Measurements from ENCODE around the gene PPFIA2. TPM values are rescaled to one million over a fixed set of nuclear protein-coding genes. Genes with fewer than 3 reads are reported as not detected.

The PPFIA2 gene
- total RNA-seq, 1 donor from 2014 or later, result 5.7 TPM

GRCh38 chr12:81365284-81365683 is 393.9 kb downstream of the PPFIA2 start:
- H3K27ac Mint-ChIP-seq, result no peak overlapping the region
- no peaks in the 10 kb centered on the region for H3K36me3 Mint-ChIP-seq
- no peak overlapping the region for H3K4me3 Mint-ChIP-seq
- H3K9me3 Mint-ChIP-seq, result no peaks in the 10 kb centered on the region
- TF ChIP-seq CTCF (conservative IDR thresholded peaks at IDR 0.05), result no peak
- DNase-seq (ENCODE audit: extremely low spot score, unreplicated experiment), result no peak
- no peaks in the 10 kb centered on the region for H3K27me3 Mint-ChIP-seq
- H3K4me1 Mint-ChIP-seq (ENCODE audit: unreplicated experiment), result no peaks in the 10 kb centered on the region

GRCh38 chr12:81360916-81361315 is 398.2 kb downstream of the PPFIA2 start:
- Mint-ChIP-seq H3K27ac (no peak overlapping the region), H3K4me1 (ENCODE audit: unreplicated experiment) (no peaks in the 10 kb centered on the region), H3K36me3 (no peaks in the 10 kb centered on the region), H3K9me3 (no peaks in the 10 kb centered on the region), H3K27me3 (no peaks in the 10 kb centered on the region), H3K4me3 (no peak overlapping the region)
- no peak for TF ChIP-seq CTCF (conservative IDR thresholded peaks at IDR 0.05)
- DNase-seq (ENCODE audit: extremely low spot score, unreplicated experiment), result no peak

GRCh38 chr12:81359736-81360135 is 399.4 kb downstream of the PPFIA2 start:
- H3K4me3 Mint-ChIP-seq, result no peak overlapping the region
- H3K36me3 Mint-ChIP-seq, result no peaks in the 10 kb centered on the region
- no peak for TF ChIP-seq CTCF (conservative IDR thresholded peaks at IDR 0.05)
- H3K27me3 Mint-ChIP-seq, result no peaks in the 10 kb centered on the region
- no peak overlapping the region for H3K27ac Mint-ChIP-seq
- H3K4me1 Mint-ChIP-seq (ENCODE audit: unreplicated experiment), result no peaks in the 10 kb centered on the region
- no peaks in the 10 kb centered on the region for H3K9me3 Mint-ChIP-seq
- no peak for DNase-seq (ENCODE audit: extremely low spot score, unreplicated experiment)

DNA sequence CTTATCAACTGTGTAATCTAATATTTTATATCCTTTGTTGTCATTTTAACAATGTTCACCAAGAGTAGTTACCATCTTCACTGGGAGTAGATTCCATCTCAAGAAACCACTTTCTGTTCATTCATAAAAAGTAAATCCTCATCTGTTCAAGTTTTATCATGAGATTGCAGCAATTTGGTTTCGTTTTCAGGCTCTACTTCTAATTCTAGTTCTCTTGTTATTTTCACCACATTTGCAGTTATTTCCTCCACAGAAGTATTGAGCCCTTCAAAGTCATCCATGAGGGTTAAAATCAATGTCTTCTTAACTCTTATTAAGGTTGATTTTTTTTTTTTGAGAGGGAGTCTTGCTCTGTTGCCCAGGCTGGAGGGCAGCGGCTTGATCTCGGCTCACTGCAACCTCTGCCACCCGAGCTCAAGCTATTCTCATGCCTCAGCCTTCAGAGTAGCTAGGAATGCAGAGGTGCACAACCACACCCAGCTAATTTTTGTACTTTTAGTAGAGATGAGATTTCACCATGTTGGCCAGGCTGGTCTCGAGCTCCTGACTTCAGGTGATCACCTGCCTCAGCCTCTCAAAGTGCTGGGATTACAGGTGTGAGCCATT is 404.7 kb downstream of the PPFIA2 start:
- Mint-ChIP-seq H3K4me1 (ENCODE audit: unreplicated experiment) (no peaks in the 10 kb centered on the region), H3K36me3 (no peaks in the 10 kb centered on the region), H3K27me3 (no peaks in the 10 kb centered on the region), H3K27ac (no peak overlapping the region), H3K4me3 (no peak overlapping the region), H3K9me3 (no peaks in the 10 kb centered on the region)
- TF ChIP-seq CTCF (conservative IDR thresholded peaks at IDR 0.05), result no peak
- no peak for DNase-seq (ENCODE audit: extremely low spot score, unreplicated experiment)

- Mint-ChIP-seq H3K4me1 (ENCODE audit: unreplicated experiment) (no peaks in the 10 kb centered on the region), H3K36me3 (no peaks in the 10 kb centered on the region), H3K27ac (no peak overlapping the region), H3K4me3 (no peak overlapping the region), H3K9me3 (no peaks in the 10 kb centered on the region), H3K27me3 (no peaks in the 10 kb centered on the region)
- DNase-seq (ENCODE audit: extremely low spot score, unreplicated experiment), result no peak
- no peak for TF ChIP-seq CTCF (conservative IDR thresholded peaks at IDR 0.05)
These were observed 408.8 kb downstream of the PPFIA2 start for GRCh38 chr12:81350309-81350708.

DNA sequence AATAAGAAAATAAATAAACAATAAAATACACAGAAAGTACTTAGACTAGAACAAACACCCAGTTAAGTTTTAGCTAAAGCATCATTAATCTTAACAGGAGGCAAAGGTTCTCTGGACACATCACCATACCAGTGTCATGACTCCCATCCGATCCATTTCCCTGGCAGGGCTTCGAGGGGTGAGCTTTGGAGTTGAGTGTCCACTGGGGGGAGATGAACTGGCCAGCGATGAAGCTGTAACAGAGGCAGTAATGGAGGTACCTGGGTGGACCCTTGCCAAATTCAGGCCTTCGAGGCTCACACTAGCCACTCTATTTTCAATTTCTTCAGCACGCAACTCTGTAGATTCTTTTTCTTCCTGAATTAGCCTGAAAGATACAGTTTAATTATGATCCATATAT is 411.7 kb downstream of the PPFIA2 start:
- TF ChIP-seq CTCF (conservative IDR thresholded peaks at IDR 0.05), result no peak
- no peaks in the 10 kb centered on the region for H3K4me1 Mint-ChIP-seq (ENCODE audit: unreplicated experiment)
- no peak for DNase-seq (ENCODE audit: extremely low spot score, unreplicated experiment)

More for the DNA sequence above, 411.7 kb downstream of the PPFIA2 start:
- Mint-ChIP-seq H3K4me3 (no peak overlapping the region), H3K27ac (no peak overlapping the region), H3K9me3 (no peaks in the 10 kb centered on the region), H3K36me3 (no peaks in the 10 kb centered on the region), H3K27me3 (no peaks in the 10 kb centered on the region)

All from type B pancreatic cell (in vitro differentiated cells).